Keratinocyte (primary cell): ENCODE data around the gene INAVA. TPM values are rescaled to one million over a fixed set of nuclear protein-coding genes. Genes with fewer than 3 reads are reported as not detected.

Experiments used
- DNase-seq: peaks from one replicate; pipeline ENCODE4 v3.0.0-alpha.2; 2011; ENCODE audit warnings: low read depth, missing footprints, low spot score
- FAIRE-seq: peaks from 2 replicates; lab custom pipeline; 2011; peaks lifted over from hg19 to GRCh38; lab: Jason Lieb, UNC
- H2AFZ ChIP-seq: 2 replicates; pipeline ENCODE4 v1.6.0; 2012; ENCODE audit warnings: low read length, control low read depth, inconsistent platforms; ENCODE audit not compliant: control insufficient read depth
- H3K27ac ChIP-seq: 2 replicates; pipeline ENCODE4 v1.5.1; 2011; ENCODE audit warnings: low read length; ENCODE audit not compliant: control insufficient read depth, insufficient read depth
- H3K27me3 ChIP-seq: 3 replicates; pipeline ENCODE4 v1.6.0; 2011; ENCODE audit warnings: low read length; ENCODE audit not compliant: control insufficient read depth, insufficient read depth; ENCODE audit errors: extremely low read depth
- H3K36me3 ChIP-seq, 2 experiments: 2 replicates in 1 of 2; 3 replicates in 1 of 2; pipeline ENCODE4 v1.5.1; 2011; ENCODE audit warnings: low read length in 2 of 2, mild to moderate bottlenecking in 1 of 2; ENCODE audit not compliant: control insufficient read depth in 2 of 2, insufficient read depth in 2 of 2; ENCODE audit errors: extremely low read depth in 1 of 2
- H3K4me1 ChIP-seq: 3 replicates; pipeline ENCODE4 v1.5.1; 2011; ENCODE audit warnings: low read length; ENCODE audit not compliant: control insufficient read depth, insufficient read depth; ENCODE audit errors: extremely low read depth
- H3K4me2 ChIP-seq: 3 replicates; pipeline ENCODE4 v1.6.0; 2011; ENCODE audit warnings: low read depth, low read length; ENCODE audit not compliant: control insufficient read depth, insufficient read depth; ENCODE audit errors: extremely low read depth
- H3K4me3 ChIP-seq, 3 experiments: fragments of 200-600 bp in 1 of 3; sonication (generic) in 1 of 3; 2 replicates in 2 of 3; 3 replicates in 1 of 3; pipeline ENCODE4 v1.5.1; 2011 to 2016; ENCODE audit warnings: low read length in 3 of 3, mild to moderate bottlenecking in 3 of 3, control low read depth in 2 of 3, inconsistent platforms in 1 of 3, low read depth in 1 of 3, mixed read lengths in 1 of 3, mixed run types in 1 of 3, moderate library complexity in 1 of 3; ENCODE audit not compliant: control insufficient read depth in 2 of 3, insufficient read depth in 2 of 3; ENCODE audit errors: extremely low read depth in 1 of 3
- H3K79me2 ChIP-seq: 2 replicates; pipeline ENCODE4 v1.6.0; 2012; ENCODE audit warnings: low read length; ENCODE audit not compliant: control insufficient read depth, insufficient read depth
- H3K9ac ChIP-seq: 3 replicates; pipeline ENCODE4 v1.6.0; 2011; ENCODE audit warnings: low read length; ENCODE audit not compliant: control insufficient read depth, insufficient read depth; ENCODE audit errors: extremely low read depth
- H3K9me1 ChIP-seq: 3 replicates; pipeline ENCODE4 v1.6.0; 2011; ENCODE audit warnings: low read length; ENCODE audit not compliant: control insufficient read depth, insufficient read depth; ENCODE audit errors: extremely low read depth
- H3K9me3 ChIP-seq: 2 replicates; pipeline ENCODE4 v1.5.1; 2012; ENCODE audit warnings: low read depth, low read length; ENCODE audit not compliant: control insufficient read depth
- H4K20me1 ChIP-seq: 3 replicates; pipeline ENCODE4 v1.6.0; 2011; ENCODE audit warnings: low read length; ENCODE audit not compliant: control insufficient read depth, insufficient read depth; ENCODE audit errors: extremely low read depth
- CTCF ChIP-seq, 3 experiments: IDR thresholded peaks in 1 of 3; conservative IDR thresholded peaks in 1 of 3; optimal IDR thresholded peaks in 1 of 3; 2 replicates in 2 of 3; 3 replicates in 1 of 3; pipeline versions ENCODE3 to v1.5.1; 2011; ENCODE audit warnings: low read length in 3 of 3, mild to moderate bottlenecking in 3 of 3, moderate library complexity in 2 of 3, control low read depth in 1 of 3, inconsistent platforms in 1 of 3; ENCODE audit not compliant: insufficient read depth in 2 of 3; ENCODE audit errors: extremely low read depth in 1 of 3
- EZH2 ChIP-seq: IDR thresholded peaks from one replicate; pipeline ENCODE4 v1.6.1; 2012; ENCODE audit warnings: inconsistent platforms, mild to moderate bottlenecking, low read length, moderate library complexity
- dilution Hi-C: fragments of 300-500 bp; cut with MboI; formaldehyde crosslinking; loops from one replicate; pipeline ENCODE4 v1.7.0; 2020; ENCODE audit warnings: low sequenced_read_pairs; ENCODE audit not compliant: extremely low pct_ligation_motif_present
- polyA plus RNA-seq, 5 experiments: library from polyadenylated mRNA; depleted of rRNA in 3 of 5; stranded (reverse) in 3 of 5; stranded (forward) in 1 of 5; unstranded in 1 of 5; fragments of >200 nt; gene quantifications; 1 replicate in 1 of 5; 2 replicates in 3 of 5; 3 replicates in 1 of 5; pipeline versions ENCODE4 v1.2.1 to v1.2.3, GENCODE V29; 2011 to 2012; ENCODE audit warnings: missing spikeins in 2 of 5, low read depth in 1 of 5, low replicate concordance in 1 of 5

The INAVA gene
- polyA plus RNA-seq, 1 donor (not counting 4 experiments of a cell fraction or from before 2014, with no cell fraction given) = 12.5 TPM

GRCh38 chr1:200958597-200958996 lies 63.9 kb downstream of the INAVA start:
- H3K9me3 ChIP-seq = no peaks in the 10 kb centered on the region
- no peaks in the 10 kb centered on the region for H3K36me3 ChIP-seq
- no peak overlapping the region for H3K27ac ChIP-seq
- H3K4me1 ChIP-seq = peaks cover 10% of the 10 kb centered on the region
- no peak overlapping the region for H3K9ac ChIP-seq
- DNase-seq (no peak), FAIRE-seq (no peak)
- TF ChIP-seq CTCF (optimal IDR thresholded peaks at IDR 0.05 in 1 of 3, IDR thresholded peaks at IDR 0.05 in 1 of 3, conservative IDR thresholded peaks at IDR 0.05 in 1 of 3; ENCODE audit: extremely low read depth in 1 of 3, insufficient read depth in 2 of 3, low read length in 3 of 3) = no peak
- TF ChIP-seq EZH2 = no peak
- H3K79me2 ChIP-seq = no peaks in the 10 kb centered on the region
- H2AFZ ChIP-seq = no peak overlapping the region
- dilution Hi-C loops = no loop called here
- no peak overlapping the region for H3K4me2 ChIP-seq
- H4K20me1 ChIP-seq = no peaks in the 10 kb centered on the region
- H3K9me1 ChIP-seq = no peaks in the 10 kb centered on the region
- H3K4me3 ChIP-seq = no peak overlapping the region
- peaks cover 3% of the 10 kb centered on the region for H3K27me3 ChIP-seq

DNA sequence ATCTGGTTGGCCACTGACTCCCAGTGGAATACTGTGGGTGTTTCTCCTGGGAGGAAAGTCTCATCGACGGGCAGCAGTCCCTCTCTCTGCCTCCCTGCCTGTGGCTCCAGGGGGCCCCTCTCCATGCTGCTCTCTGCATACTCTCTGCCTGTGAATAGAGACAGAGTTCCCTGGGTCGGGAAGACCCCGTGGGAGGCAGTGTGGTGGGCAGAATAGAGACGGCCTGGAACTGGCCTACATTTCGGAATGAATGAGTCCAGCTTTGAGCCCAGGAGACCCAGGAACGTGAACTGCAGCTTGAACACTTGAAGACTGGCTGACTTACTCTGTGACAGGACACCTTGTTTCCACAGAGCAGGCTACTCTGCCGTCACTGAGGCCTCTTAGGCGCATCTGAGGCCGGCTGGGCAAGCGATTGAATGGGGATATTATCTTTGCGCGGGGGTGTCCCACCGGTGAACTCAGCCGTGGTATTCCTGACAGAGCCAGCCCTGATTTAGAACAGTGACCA lies 64.8 kb downstream of the INAVA start:
- H3K27ac ChIP-seq = no peak overlapping the region
- H3K4me1 ChIP-seq = peaks cover 10% of the 10 kb centered on the region
- no peaks in the 10 kb centered on the region for H4K20me1 ChIP-seq
- H3K9me3 ChIP-seq = no peaks in the 10 kb centered on the region
- H3K79me2 ChIP-seq = no peaks in the 10 kb centered on the region
- no peak overlapping the region for H3K4me3 ChIP-seq
- no peak for FAIRE-seq
- dilution Hi-C loops = no loop called here
- H3K4me2 ChIP-seq = no peak overlapping the region
- H3K27me3 ChIP-seq = peaks cover 3% of the 10 kb centered on the region
- no peak overlapping the region for H3K9ac ChIP-seq
- TF ChIP-seq CTCF (optimal IDR thresholded peaks at IDR 0.05 in 1 of 3, IDR thresholded peaks at IDR 0.05 in 1 of 3, conservative IDR thresholded peaks at IDR 0.05 in 1 of 3; ENCODE audit: extremely low read depth in 1 of 3, insufficient read depth in 2 of 3, low read length in 3 of 3) (no peak), EZH2 (no peak)
- no peaks in the 10 kb centered on the region for H3K36me3 ChIP-seq
- H3K9me1 ChIP-seq = no peaks in the 10 kb centered on the region
- no peak for DNase-seq
- no peak overlapping the region for H2AFZ ChIP-seq
